NCI-H2227 (cell line): Measurements from ENCODE around the gene SPAG16.

Experiments used
- DNase-seq: peaks from one replicate; lab custom pipeline; 2025; ENCODE audit not compliant: unreplicated experiment; lab: John Stamatoyannopoulos, UW

SPAG16 gene

GRCh38 chr2:214232271-214232670 lies 948.0 kb downstream of the SPAG16 start:
- DNase-seq, result no peak

- DNase-seq, result no peak
Observed at GRCh38 chr2:214233164-214233563, 948.9 kb downstream of the SPAG16 start.

GRCh38 chr2:214242797-214243196 lies 958.5 kb downstream of the SPAG16 start:
- DNase-seq, result no peak

- no peak for DNase-seq
Observed at GRCh38 chr2:214244847-214245246, 960.6 kb downstream of the SPAG16 start.

- DNase-seq, result no peak
Observed at GRCh38 chr2:214246417-214246816, 962.2 kb downstream of the SPAG16 start.

- no peak for DNase-seq
Observed at GRCh38 chr2:214247531-214247930, 963.3 kb downstream of the SPAG16 start.

GRCh38 chr2:214255046-214255445 lies 970.8 kb downstream of the SPAG16 start:
- DNase-seq, result no peak

- no peak for DNase-seq
Observed at GRCh38 chr2:214261683-214262082, 977.4 kb downstream of the SPAG16 start.

- no peak for DNase-seq
Observed at GRCh38 chr2:214264171-214264570, 979.9 kb downstream of the SPAG16 start.

- no peak for DNase-seq
Observed at GRCh38 chr2:214265991-214266489, 981.8 kb downstream of the SPAG16 start.

- no peak for DNase-seq
Observed at GRCh38 chr2:214277880-214278279, 993.6 kb downstream of the SPAG16 start.

GRCh38 chr2:214286011-214286410 lies 1001.7 kb downstream of the SPAG16 start:
- no peak for DNase-seq

GRCh38 chr2:214293593-214293992 lies 1009.3 kb downstream of the SPAG16 start:
- DNase-seq, result no peak

GRCh38 chr2:214294426-214294825 lies 1010.2 kb downstream of the SPAG16 start:
- DNase-seq, result no peak

- no peak for DNase-seq
Observed at GRCh38 chr2:214297423-214297822, 1013.2 kb downstream of the SPAG16 start.

- no peak for DNase-seq
Observed at GRCh38 chr2:214310319-214310718, 1026.1 kb downstream of the SPAG16 start.

- no peak for DNase-seq
Observed at GRCh38 chr2:214311031-214311533, 1026.8 kb downstream of the SPAG16 start.

GRCh38 chr2:214311931-214312749 lies 1027.9 kb downstream of the SPAG16 start:
- no peak for DNase-seq

GRCh38 chr2:214315324-214315723 lies 1031.1 kb downstream of the SPAG16 start:
- no peak for DNase-seq

GRCh38 chr2:214320211-214320610 lies 1035.9 kb downstream of the SPAG16 start:
- no peak for DNase-seq

GRCh38 chr2:214322662-214323061 lies 1038.4 kb downstream of the SPAG16 start:
- no peak for DNase-seq

- no peak for DNase-seq
Observed at GRCh38 chr2:214325404-214325803, 1041.1 kb downstream of the SPAG16 start.

GRCh38 chr2:214328941-214329340 lies 1044.7 kb downstream of the SPAG16 start:
- no peak for DNase-seq
